ENCODE measurements around the gene MAPK12.

DNA sequence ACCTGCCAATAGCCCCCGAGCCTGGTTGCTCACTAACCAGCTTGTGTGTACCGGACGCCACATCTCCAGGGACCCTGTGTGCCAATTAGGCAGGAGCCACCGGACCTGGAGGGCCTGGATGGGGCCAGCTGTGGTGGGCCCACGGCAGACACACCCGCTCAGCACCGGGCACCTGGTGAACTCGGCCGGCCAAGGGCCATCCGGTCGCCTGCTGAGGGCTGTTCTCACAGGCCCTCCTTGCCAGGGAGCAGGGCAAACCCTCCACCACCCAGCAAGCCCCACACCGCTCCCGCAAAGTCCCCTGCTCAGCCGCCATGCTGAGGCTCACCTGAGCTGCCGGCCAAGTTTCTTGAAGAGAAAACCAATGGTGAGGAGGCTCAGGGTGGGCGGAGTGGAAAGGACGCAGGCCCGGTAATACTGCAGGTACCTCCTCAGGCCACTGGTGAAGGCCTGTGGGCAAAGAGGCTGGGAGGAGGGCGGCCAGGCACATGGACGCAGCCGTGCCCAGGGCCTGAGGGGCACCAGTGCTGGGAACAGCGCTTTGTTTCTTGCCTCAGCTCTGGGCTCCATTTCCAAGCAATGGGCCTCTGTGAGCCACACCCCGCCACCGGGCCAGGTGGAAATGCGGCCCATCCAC is 33.8 kb downstream of the MAPK12 start:
- TF ChIP-seq, protein P1, sequence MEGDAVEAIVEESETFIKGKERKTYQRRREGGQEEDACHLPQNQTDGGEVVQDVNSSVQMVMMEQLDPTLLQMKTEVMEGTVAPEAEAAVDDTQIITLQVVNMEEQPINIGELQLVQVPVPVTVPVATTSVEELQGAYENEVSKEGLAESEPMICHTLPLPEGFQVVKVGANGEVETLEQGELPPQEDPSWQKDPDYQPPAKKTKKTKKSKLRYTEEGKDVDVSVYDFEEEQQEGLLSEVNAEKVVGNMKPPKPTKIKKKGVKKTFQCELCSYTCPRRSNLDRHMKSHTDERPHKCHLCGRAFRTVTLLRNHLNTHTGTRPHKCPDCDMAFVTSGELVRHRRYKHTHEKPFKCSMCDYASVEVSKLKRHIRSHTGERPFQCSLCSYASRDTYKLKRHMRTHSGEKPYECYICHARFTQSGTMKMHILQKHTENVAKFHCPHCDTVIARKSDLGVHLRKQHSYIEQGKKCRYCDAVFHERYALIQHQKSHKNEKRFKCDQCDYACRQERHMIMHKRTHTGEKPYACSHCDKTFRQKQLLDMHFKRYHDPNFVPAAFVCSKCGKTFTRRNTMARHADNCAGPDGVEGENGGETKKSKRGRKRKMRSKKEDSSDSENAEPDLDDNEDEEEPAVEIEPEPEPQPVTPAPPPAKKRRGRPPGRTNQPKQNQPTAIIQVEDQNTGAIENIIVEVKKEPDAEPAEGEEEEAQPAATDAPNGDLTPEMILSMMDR (IDR thresholded peaks at IDR 0.05; ENCODE audit: low read depth, low read length, missing input control) = no peak
- TF ChIP-seq FOXA1 (IDR thresholded peaks at IDR 0.05) = no peak
- TF ChIP-seq, protein P2, sequence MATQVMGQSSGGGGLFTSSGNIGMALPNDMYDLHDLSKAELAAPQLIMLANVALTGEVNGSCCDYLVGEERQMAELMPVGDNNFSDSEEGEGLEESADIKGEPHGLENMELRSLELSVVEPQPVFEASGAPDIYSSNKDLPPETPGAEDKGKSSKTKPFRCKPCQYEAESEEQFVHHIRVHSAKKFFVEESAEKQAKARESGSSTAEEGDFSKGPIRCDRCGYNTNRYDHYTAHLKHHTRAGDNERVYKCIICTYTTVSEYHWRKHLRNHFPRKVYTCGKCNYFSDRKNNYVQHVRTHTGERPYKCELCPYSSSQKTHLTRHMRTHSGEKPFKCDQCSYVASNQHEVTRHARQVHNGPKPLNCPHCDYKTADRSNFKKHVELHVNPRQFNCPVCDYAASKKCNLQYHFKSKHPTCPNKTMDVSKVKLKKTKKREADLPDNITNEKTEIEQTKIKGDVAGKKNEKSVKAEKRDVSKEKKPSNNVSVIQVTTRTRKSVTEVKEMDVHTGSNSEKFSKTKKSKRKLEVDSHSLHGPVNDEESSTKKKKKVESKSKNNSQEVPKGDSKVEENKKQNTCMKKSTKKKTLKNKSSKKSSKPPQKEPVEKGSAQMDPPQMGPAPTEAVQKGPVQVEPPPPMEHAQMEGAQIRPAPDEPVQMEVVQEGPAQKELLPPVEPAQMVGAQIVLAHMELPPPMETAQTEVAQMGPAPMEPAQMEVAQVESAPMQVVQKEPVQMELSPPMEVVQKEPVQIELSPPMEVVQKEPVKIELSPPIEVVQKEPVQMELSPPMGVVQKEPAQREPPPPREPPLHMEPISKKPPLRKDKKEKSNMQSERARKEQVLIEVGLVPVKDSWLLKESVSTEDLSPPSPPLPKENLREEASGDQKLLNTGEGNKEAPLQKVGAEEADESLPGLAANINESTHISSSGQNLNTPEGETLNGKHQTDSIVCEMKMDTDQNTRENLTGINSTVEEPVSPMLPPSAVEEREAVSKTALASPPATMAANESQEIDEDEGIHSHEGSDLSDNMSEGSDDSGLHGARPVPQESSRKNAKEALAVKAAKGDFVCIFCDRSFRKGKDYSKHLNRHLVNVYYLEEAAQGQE (IDR thresholded peaks at IDR 0.05) = no peak
- TF ChIP-seq, protein P3, sequence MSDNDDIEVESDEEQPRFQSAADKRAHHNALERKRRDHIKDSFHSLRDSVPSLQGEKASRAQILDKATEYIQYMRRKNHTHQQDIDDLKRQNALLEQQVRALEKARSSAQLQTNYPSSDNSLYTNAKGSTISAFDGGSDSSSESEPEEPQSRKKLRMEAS (IDR thresholded peaks at IDR 0.05) = no peak

All from liver (tissue), 2 donors.